Activated naive CD8-positive, alpha-beta T cell (primary cell): ENCODE data around the gene MAD2L2.
A peak's percentile ranks its signal among the peaks of the same experiment; 100 is the strongest.

Experiments
- H3K27ac Mint-ChIP-seq: one replicate; pipeline ENCODE4 v1.8.0; 2021; ENCODE audit warnings: mixed read lengths
- H3K27me3 Mint-ChIP-seq: one replicate; pipeline ENCODE4 v1.8.0; 2021; ENCODE audit warnings: mixed read lengths
- H3K36me3 Mint-ChIP-seq: one replicate; pipeline ENCODE4 v1.8.0; 2021; ENCODE audit warnings: mixed read lengths
- H3K4me1 Mint-ChIP-seq: one replicate; pipeline ENCODE4 v1.8.0; 2021; ENCODE audit warnings: low read depth, mixed read lengths
- H3K4me3 Mint-ChIP-seq: one replicate; pipeline ENCODE4 v1.8.0; 2021; ENCODE audit warnings: mild to moderate bottlenecking, mixed read lengths
- H3K9me3 Mint-ChIP-seq: one replicate; pipeline ENCODE4 v1.8.0; 2021; ENCODE audit warnings: low read depth, mixed read lengths

Gene MAD2L2

GRCh38 chr1:11697188-11697892, 16.4 kb upstream of the MAD2L2 start:
- Mint-ChIP-seq H3K9me3 (no peaks in the 10 kb centered on the region), H3K4me3 (no peak overlapping the region), H3K27ac (no peak overlapping the region), H3K36me3 (no peaks in the 10 kb centered on the region), H3K27me3 (peaks cover 4% of the 10 kb centered on the region), H3K4me1 (peaks cover 16% of the 10 kb centered on the region)

GRCh38 chr1:11695861-11696260, 14.9 kb upstream of the MAD2L2 start:
- Mint-ChIP-seq H3K27me3 (peaks cover 4% of the 10 kb centered on the region), H3K27ac (no peak overlapping the region), H3K4me1 (peaks cover 18% of the 10 kb centered on the region), H3K36me3 (no peaks in the 10 kb centered on the region), H3K9me3 (no peaks in the 10 kb centered on the region), H3K4me3 (no peak overlapping the region)

GRCh38 chr1:11693917-11694316, 13.0 kb upstream of the MAD2L2 start:
- H3K27me3 Mint-ChIP-seq: peaks cover 11% of the 10 kb centered on the region
- H3K27ac Mint-ChIP-seq: no peak overlapping the region
- no peak overlapping the region for H3K4me3 Mint-ChIP-seq
- no peaks in the 10 kb centered on the region for H3K9me3 Mint-ChIP-seq
- H3K36me3 Mint-ChIP-seq: no peaks in the 10 kb centered on the region
- H3K4me1 Mint-ChIP-seq: peaks cover 27% of the 10 kb centered on the region

- Mint-ChIP-seq H3K4me3 (peak overlapping the region; percentile 81), H3K36me3 (no peaks in the 10 kb centered on the region), H3K9me3 (no peaks in the 10 kb centered on the region), H3K27ac (no peak overlapping the region), H3K27me3 (peaks cover 13% of the 10 kb centered on the region), H3K4me1 (peaks cover 27% of the 10 kb centered on the region)
Observed at GRCh38 chr1:11693024-11693590, 12.2 kb upstream of the MAD2L2 start.

- Mint-ChIP-seq H3K9me3 (no peaks in the 10 kb centered on the region), H3K27me3 (peaks cover 16% of the 10 kb centered on the region), H3K4me3 (peak overlapping the region; percentile 81), H3K4me1 (peaks cover 27% of the 10 kb centered on the region), H3K27ac (no peak overlapping the region), H3K36me3 (no peaks in the 10 kb centered on the region)
Observed at GRCh38 chr1:11691928-11692711, 11.2 kb upstream of the MAD2L2 start.

GRCh38 chr1:11691302-11691914, 10.5 kb upstream of the MAD2L2 start, which contains the start of gene DRAXIN:
Gene DRAXIN, plus strand, starts transcription at chr1:11691710. Its CDS starts 14,549 bp downstream, at chr1:11706259.
- Mint-ChIP-seq H3K36me3 (no peaks in the 10 kb centered on the region), H3K4me1 (peaks cover 27% of the 10 kb centered on the region), H3K27me3 (peaks cover 16% of the 10 kb centered on the region), H3K4me3 (peak within 1 kb of the TSS; percentile 81), H3K27ac (no peak within 1 kb of the TSS), H3K9me3 (no peaks in the 10 kb centered on the region)

- Mint-ChIP-seq H3K36me3 (no peaks in the 10 kb centered on the region), H3K27me3 (peaks cover 16% of the 10 kb centered on the region), H3K4me3 (peak overlapping the region; percentile 78)
Observed at GRCh38 chr1:11690397-11691301, 9.7 kb upstream of the MAD2L2 start.

GRCh38 chr1:11688506-11688905, 7.6 kb upstream of the MAD2L2 start:
- H3K9me3 Mint-ChIP-seq: no peaks in the 10 kb centered on the region
- H3K4me1 Mint-ChIP-seq: peaks cover 21% of the 10 kb centered on the region
- H3K27me3 Mint-ChIP-seq: peaks cover 16% of the 10 kb centered on the region
- no peak overlapping the region for H3K27ac Mint-ChIP-seq
- no peaks in the 10 kb centered on the region for H3K36me3 Mint-ChIP-seq
- no peak overlapping the region for H3K4me3 Mint-ChIP-seq

More at GRCh38 chr1:11690397-11691301, 9.7 kb upstream of the MAD2L2 start:
- Mint-ChIP-seq H3K4me1 (peaks cover 27% of the 10 kb centered on the region), H3K27ac (no peak overlapping the region), H3K9me3 (no peaks in the 10 kb centered on the region)

- H3K27ac Mint-ChIP-seq: no peak overlapping the region
- no peak overlapping the region for H3K4me3 Mint-ChIP-seq
- peaks cover 12% of the 10 kb centered on the region for H3K27me3 Mint-ChIP-seq
Observed at GRCh38 chr1:11685210-11685752, 4.3 kb upstream of the MAD2L2 start.

GRCh38 chr1:11684070-11684469, 3.1 kb upstream of the MAD2L2 start:
- H3K36me3 Mint-ChIP-seq: no peaks in the 10 kb centered on the region
- H3K4me3 Mint-ChIP-seq: no peak overlapping the region
- no peak overlapping the region for H3K27ac Mint-ChIP-seq

More at GRCh38 chr1:11685210-11685752, 4.3 kb upstream of the MAD2L2 start:
- Mint-ChIP-seq H3K9me3 (no peaks in the 10 kb centered on the region), H3K36me3 (no peaks in the 10 kb centered on the region), H3K4me1 (peaks cover 10% of the 10 kb centered on the region)

GRCh38 chr1:11682799-11683198, 1.9 kb upstream of the MAD2L2 start:
- Mint-ChIP-seq H3K4me3 (no peak overlapping the region), H3K27ac (no peak overlapping the region), H3K27me3 (peaks cover 2% of the 10 kb centered on the region), H3K36me3 (no peaks in the 10 kb centered on the region), H3K4me1 (peaks cover 17% of the 10 kb centered on the region), H3K9me3 (no peaks in the 10 kb centered on the region)

More at GRCh38 chr1:11684070-11684469, 3.1 kb upstream of the MAD2L2 start:
- Mint-ChIP-seq H3K4me1 (peaks cover 14% of the 10 kb centered on the region), H3K9me3 (no peaks in the 10 kb centered on the region), H3K27me3 (peaks cover 5% of the 10 kb centered on the region)

- Mint-ChIP-seq H3K9me3 (no peaks in the 10 kb centered on the region), H3K4me1 (peaks cover 17% of the 10 kb centered on the region), H3K4me3 (peak overlapping the region; percentile 58), H3K36me3 (no peaks in the 10 kb centered on the region), H3K27me3 (no peaks in the 10 kb centered on the region), H3K27ac (no peak overlapping the region)
Observed at GRCh38 chr1:11682287-11682771, 1.4 kb upstream of the MAD2L2 start.

GRCh38 chr1:11680270-11681070, 478 bp downstream of the MAD2L2 start:
- H3K27ac Mint-ChIP-seq: no peak overlapping the region
- no peaks in the 10 kb centered on the region for H3K27me3 Mint-ChIP-seq
- peaks cover 17% of the 10 kb centered on the region for H3K4me1 Mint-ChIP-seq
- H3K36me3 Mint-ChIP-seq: no peaks in the 10 kb centered on the region
- no peaks in the 10 kb centered on the region for H3K9me3 Mint-ChIP-seq
- peak overlapping the region; percentile 88 for H3K4me3 Mint-ChIP-seq
